Stimulated activated naive CD4-positive, alpha-beta T cell (primary cell): ENCODE results near the gene SYVN1.

ENCODE experiments used
- DNase-seq, 6 experiments: peaks; one replicate each; lab custom pipeline; 2025; lab: John Stamatoyannopoulos, UW

The SYVN1 gene

GRCh38 chr11:65087827-65088226 lies 46.5 kb downstream of the SYVN1 start:
- no peak for DNase-seq

GRCh38 chr11:65087216-65087615 lies 47.1 kb downstream of the SYVN1 start:
- DNase-seq, result no peak

- no peak for DNase-seq
Measured at GRCh38 chr11:65086809-65087208, 47.5 kb downstream of the SYVN1 start.

GRCh38 chr11:65085446-65085845 lies 48.9 kb downstream of the SYVN1 start:
- DNase-seq, result no peak

GRCh38 chr11:65084598-65085375 lies 49.5 kb downstream of the SYVN1 start:
- DNase-seq, result no peak

GRCh38 chr11:65083834-65084597 lies 50.3 kb downstream of the SYVN1 start, which contains the start of the genes CDCA5 and ZFPL1:
CDCA5 (minus strand) TSS chr11:65084040; CDS start chr11:65083978, 62 bp downstream.
ZFPL1 (plus strand) TSS chr11:65084222; CDS start chr11:65084699, 477 bp downstream.
- peak; percentile 90 to 97 (median 92) for DNase-seq

- no peak for DNase-seq
Measured at GRCh38 chr11:65083134-65083833, 51.0 kb downstream of the SYVN1 start.

- DNase-seq, result no peak
Measured at GRCh38 chr11:65078786-65079342, 55.5 kb downstream of the SYVN1 start.

GRCh38 chr11:65078151-65078550 lies 56.2 kb downstream of the SYVN1 start:
- peak; percentile 30 to 74 (median 52) for DNase-seq

GRCh38 chr11:65077451-65077850 lies 56.9 kb downstream of the SYVN1 start:
- no peak for DNase-seq
